GM12892 (cell line): ENCODE data around the gene PRPF8.

Experiments
- POLR2A ChIP-seq: IDR thresholded peaks from 2 replicates; pipeline ENCODE4 v1.6.1; 2011; ENCODE audit warnings: low read depth, low read length, control low read depth
- POLR2AphosphoS5 ChIP-seq: IDR thresholded peaks from 2 replicates; pipeline ENCODE4 v1.6.1; 2011; ENCODE audit warnings: low read depth, low read length, control low read depth

- TF ChIP-seq POLR2A (no peak), POLR2AphosphoS5 (no peak)
Measured at GRCh38 chr17:1624650-1625049, 60.0 kb downstream of the PRPF8 start.
